NCI-H2171 (cell line): ENCODE measurements around the gene PDE6H.
A peak's percentile ranks its signal among the peaks of the same experiment; 100 is the strongest.

ENCODE experiments used
- DNase-seq: peaks from one replicate; lab custom pipeline; 2025; lab: John Stamatoyannopoulos, UW

The PDE6H gene

GRCh38 chr12:14972816-14973215, at the start of gene PDE6H:
TSS of gene PDE6H (plus strand) at chr12:14973042. CDS start at chr12:14978013, 4,971 bp downstream.
- no peak for DNase-seq

GRCh38 chr12:14923944-14924343, 48.9 kb upstream of the PDE6H start:
- no peak for DNase-seq

GRCh38 chr12:14924541-14924940, 48.3 kb upstream of the PDE6H start:
- no peak for DNase-seq

- DNase-seq: no peak
Observed at GRCh38 chr12:14927267-14927666, 45.6 kb upstream of the PDE6H start.

GRCh38 chr12:14928931-14929330, 43.9 kb upstream of the PDE6H start:
- DNase-seq: no peak

GRCh38 chr12:14930299-14930698, 42.5 kb upstream of the PDE6H start:
- no peak for DNase-seq

GRCh38 chr12:14931359-14931758, 41.5 kb upstream of the PDE6H start:
- DNase-seq: no peak

GRCh38 chr12:14931791-14932560, 40.9 kb upstream of the PDE6H start:
- no peak for DNase-seq

- no peak for DNase-seq
Observed at GRCh38 chr12:14934511-14934910, 38.3 kb upstream of the PDE6H start.

- no peak for DNase-seq
Observed at GRCh38 chr12:14935031-14935430, 37.8 kb upstream of the PDE6H start.

- DNase-seq: no peak
Observed at GRCh38 chr12:14936224-14936861, 36.5 kb upstream of the PDE6H start.

GRCh38 chr12:14937014-14937413, 35.8 kb upstream of the PDE6H start:
- no peak for DNase-seq

- peak; percentile 24 for DNase-seq
Observed at GRCh38 chr12:14937689-14938088, 35.2 kb upstream of the PDE6H start.

- no peak for DNase-seq
Observed at GRCh38 chr12:14938301-14938700, 34.5 kb upstream of the PDE6H start, which contains the start of gene ERP27. TSS of gene ERP27 (minus strand) at chr12:14938537. CDS start at chr12:14938508, 29 bp downstream.

- DNase-seq: no peak
Observed at GRCh38 chr12:14941369-14941768, 31.5 kb upstream of the PDE6H start.

GRCh38 chr12:14942196-14942931, 30.5 kb upstream of the PDE6H start:
- no peak for DNase-seq

GRCh38 chr12:14946162-14946561, 26.7 kb upstream of the PDE6H start:
- no peak for DNase-seq

- DNase-seq: no peak
Observed at GRCh38 chr12:14946861-14947260, 26.0 kb upstream of the PDE6H start.

GRCh38 chr12:14948672-14949071, 24.2 kb upstream of the PDE6H start:
- DNase-seq: no peak

GRCh38 chr12:14949631-14950030, 23.2 kb upstream of the PDE6H start:
- no peak for DNase-seq

- DNase-seq: no peak
Observed at GRCh38 chr12:14950421-14950820, 22.4 kb upstream of the PDE6H start.

- DNase-seq: no peak
Observed at GRCh38 chr12:14950982-14951746, 21.7 kb upstream of the PDE6H start.
